HG03378 (cell line): Measurements from ENCODE around the gene TRAF6.
A peak's percentile ranks its signal among the peaks of the same experiment; 100 is the strongest.

Source experiments
- ATAC-seq: cut with Tn5 transposase; IDR thresholded peaks from one replicate; pipeline ENCODE4 v1.9.1; 2021; ENCODE audit warnings: mild to moderate bottlenecking, moderate library complexity; ENCODE audit not compliant: unreplicated experiment

Gene TRAF6

DNA sequence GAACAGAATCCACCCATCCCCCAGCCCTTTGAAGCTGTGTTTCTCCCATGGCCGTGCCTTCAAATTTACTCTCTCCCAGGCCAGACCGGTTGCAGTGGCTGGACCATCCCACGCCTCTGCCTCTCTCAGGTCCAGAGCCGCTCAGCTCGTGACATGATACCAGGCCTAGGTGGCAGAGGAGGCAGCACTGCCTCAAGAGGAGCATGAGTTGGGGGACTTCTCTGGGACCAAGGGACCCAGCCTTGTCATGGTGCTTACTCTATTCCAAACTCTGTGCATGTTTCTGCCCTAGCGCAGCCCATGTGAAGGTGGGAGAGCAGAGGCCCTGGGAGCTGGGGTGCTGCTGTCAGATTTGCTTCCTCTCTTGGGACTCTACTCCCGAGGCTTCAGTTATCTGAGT, 51.0 kb downstream of the TRAF6 start:
- no peak for ATAC-seq

DNA sequence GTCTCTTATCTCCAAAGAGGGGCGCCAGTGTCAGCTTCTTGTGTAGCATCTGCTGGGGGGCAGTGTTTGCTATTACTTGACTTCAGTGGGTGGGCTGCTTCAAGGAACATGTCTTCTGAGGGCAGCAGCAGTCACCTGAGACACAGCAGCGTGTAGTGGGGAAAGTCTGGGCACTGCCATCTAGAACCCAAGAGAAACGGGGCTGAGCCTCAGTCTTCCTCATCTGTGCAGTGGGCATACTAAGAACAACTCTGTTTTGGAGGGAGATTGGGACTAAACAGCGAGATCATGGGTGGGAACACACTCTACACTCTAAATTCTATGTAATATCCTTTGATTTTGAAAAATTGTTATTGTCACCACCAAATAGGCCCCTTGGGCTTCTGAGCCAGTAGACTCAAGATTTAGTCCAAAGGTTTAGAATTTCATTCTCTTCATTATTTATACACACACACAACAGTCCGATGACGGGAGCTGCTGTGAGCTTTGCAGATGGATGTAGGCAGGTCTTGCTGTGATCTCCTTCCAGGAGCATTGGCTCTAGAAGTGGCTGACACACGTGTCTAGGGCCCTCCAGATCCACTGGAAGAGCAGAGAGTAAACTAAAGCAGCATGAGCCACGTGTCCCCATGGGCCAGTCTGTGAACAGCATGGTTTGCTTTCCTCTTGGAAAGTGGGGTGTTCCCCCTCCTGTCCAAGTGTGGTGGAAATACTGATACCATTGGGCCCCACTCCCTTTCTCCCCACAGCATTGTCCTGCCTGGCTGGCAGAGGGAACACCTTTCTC, 51.8 kb downstream of the TRAF6 start:
- no peak for ATAC-seq

DNA sequence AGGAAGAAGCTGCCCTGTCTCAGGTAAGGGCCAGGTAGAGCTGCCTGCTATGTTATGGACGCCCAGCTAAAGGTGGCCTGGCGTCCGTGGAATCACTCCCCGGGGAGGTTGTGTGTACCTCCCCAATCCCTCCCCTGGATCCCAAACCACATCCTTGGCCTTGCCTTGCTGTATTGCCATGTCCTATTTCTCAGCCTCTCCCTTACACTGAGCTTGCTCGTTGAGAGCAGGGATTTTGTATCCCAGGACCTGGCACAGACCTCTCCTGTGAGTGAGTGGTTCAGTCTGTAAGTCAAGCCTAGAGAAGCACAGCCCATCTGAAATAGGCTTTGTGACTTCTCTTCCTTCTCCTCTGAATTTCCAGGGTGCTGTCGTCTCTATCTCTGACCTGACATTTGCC, 53.9 kb downstream of the TRAF6 start:
- no peak for ATAC-seq

DNA sequence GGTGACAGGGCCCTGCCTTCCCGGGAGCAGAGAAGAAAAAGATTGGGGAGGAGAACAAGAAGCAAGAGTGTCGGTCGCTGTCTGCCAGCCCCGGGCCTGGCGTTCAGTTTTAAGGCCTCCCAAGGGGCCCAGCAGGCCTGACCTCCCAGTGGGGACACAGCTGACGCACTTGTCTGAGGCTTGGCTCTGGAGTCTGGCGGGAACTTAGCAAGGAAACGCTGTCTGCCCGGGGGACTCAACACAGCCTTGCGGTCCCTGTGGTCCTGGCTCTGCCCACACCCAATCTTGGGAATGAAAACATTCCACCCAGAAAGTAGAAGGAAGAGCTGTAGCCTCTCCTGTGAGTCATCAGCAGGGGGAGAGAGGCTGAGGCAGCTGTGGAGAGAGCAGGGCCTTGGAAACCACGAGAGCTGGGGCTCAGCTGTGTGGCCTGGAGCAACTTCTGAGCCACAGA, 54.4 kb downstream of the TRAF6 start:
- no peak for ATAC-seq

DNA sequence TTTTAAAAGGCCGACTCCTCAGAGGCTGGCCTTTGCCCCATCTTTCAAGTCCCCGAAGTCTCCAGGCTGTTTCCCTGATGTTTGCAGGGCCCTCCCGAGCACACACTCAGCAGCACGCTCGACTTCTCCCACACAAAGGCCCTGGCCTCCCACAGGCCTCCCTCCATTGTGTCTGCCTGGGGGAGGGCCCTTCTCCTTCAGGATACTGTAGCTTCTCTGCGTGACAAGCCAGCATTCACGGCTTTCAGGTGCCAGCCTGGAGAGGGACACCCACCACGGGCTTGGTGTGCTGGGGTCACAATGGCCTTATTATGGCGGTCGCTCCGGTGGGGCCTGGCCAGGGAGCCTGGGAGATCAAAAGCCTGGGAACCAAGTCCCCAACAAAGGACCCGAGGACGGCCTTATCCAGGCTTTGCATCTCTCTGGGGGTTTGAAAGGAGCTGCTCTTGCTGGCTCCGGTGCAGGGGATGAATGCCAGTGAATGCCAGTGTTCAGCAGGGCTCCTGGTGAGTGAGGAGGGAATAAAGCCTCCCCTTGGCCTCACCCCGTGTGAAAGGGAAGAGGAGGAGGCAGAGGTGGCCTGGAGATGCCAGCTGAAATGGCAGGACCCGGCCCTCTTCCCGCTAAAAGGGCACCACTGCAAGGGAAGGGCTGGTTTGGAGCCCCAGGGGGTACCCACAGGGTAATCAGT, 55.0 kb downstream of the TRAF6 start:
- no peak for ATAC-seq

DNA sequence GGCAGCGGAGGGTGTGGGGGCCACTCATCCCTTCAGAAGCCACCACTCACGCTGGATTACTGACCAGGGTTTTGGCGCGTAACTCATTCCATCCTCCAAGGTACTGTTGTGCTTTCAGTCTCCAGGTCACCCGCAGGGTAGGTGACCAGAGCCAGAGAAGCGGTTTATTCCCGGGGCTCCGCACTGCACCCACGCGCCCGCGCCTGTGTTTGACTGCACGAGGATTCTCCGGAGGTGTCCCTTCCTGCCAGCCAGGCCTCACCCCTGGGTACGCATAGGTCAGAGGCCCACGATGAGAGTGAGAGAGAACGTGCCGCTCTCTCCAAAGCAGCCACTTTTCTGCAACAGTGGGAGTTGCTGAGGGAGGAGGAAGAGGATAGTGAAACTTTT, 55.5 kb downstream of the TRAF6 start:
- no peak for ATAC-seq

DNA sequence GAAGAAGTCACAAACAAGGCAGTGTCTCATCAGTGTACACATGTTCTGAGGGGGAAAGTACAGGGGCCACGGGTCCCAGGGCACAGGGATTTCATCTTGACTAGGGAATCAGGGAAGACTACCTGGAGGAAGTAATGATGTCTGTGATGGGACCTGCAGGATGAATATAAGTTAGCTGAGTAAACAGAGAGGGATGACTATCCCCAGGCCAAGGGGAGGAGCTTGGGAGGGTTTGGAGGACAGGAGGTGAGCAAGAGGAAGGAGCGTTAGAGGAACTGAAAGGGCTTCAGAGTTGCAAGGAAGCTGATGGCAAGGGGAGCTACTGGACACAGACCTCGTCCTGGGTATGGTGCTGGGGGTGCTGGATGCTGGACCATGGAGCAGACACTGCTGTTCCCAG, 56.4 kb downstream of the TRAF6 start:
- ATAC-seq: no peak

DNA sequence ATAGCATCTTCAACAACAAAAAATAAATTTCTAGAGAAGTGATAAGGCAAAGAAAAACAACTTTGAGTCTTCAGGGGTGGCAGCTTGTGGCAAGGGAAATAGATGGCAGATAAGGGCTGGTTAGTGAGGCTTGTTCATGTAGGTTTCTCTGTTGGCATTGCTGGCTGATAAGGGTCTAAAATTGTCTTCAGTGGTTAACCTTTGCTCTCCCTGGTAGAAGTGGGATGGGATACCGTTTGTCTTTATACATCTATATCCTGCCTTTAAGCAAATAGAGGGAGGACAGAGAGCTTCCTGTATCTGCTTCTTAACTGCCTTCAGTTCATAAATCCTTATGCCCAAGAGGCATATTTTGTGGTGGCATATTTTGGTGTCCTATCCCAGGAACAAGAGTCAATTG, 57.1 kb downstream of the TRAF6 start:
- ATAC-seq: no peak

DNA sequence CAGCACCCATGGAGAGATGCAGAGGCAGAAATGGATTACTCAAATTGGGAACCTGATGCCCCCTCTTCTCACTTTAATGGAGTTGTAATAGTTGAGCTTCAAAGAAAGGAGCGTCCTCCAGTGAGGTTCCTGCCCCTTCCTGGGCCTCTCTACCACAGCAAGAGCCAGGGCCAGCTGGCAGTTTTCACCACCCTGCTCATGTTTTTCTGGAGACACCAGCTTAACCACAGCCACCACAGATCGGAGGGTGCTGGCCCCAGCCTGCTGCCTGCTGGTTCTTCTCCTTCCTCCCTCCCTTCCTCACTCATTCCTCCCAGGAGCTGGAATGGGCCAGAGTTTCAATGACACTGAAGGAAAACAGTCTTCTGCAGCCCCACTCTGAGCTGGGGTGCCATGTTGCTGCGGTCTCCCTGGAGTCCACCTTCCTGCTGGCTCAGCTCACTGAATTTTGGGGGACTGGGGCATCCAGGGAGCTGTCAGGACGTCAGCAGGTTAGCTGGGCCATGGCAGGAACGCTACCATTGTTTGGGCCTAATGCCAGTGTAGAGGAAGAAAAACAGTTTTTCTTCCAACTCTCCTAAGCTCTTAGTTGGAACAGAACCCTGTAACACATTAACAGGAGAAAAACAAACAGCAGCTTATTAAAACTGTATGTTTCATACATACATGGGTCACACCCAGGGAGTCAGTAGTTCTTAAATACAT, 57.7 kb downstream of the TRAF6 start:
- ATAC-seq: no peak

DNA sequence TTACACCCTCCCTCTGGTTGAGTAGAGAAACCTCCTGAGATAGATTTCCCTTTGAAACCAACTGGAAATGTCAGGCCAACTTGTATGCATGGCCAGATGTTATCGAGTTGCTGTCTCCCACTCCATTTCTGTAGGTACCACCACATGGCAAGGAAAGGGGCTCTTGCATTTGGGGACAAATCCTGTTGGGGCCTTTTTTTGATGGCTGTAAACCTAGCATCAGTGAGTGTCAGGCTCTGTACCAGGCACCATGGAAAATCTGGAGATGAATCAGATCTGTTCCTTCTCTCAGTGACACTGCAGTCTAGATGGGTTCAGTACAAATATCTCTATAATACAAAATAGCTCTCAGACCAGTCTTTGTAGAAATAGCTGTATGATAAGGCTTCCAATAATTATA, 58.4 kb downstream of the TRAF6 start:
- no peak for ATAC-seq

DNA sequence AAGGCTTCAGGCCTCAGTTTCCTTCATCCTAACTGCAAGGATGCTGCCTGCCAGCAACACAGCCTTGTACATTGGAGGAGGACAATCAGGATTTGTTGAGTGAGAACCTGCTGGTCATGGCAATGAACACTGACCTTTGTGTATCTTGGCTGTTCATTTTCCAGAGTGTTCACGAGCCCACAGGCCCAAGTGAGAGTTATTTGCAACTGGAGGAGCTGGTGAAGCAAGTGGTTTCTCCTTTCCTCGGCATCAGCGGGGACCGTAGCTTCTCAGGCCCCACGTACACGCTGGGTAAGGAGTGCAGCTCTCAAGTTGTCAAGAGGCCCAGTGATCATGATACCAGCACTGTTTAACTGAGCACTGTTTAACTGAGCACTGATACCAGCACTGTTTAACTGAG, 59.0 kb downstream of the TRAF6 start:
- no peak for ATAC-seq

DNA sequence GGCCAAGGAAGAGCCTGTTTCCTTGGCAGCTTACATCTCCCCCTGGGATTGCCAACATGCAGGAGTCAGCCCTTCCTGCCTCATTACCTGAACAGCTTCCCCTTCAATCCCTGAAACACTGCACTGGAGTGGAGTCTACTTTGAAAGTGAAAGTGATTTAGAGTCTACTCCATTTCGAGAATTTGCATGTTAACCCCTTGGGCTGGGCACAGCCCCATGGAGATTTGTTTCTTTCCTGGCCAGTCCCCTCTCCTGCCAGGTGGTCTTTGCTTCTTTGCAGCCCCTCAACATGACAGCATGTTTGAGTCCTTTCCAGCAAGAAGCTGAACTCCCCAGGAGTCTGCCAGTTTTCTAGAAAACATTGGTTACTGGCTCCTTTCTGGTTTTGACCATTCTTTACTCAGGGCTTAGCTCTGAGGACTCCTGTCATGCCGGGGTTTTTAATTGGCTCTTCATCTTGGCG, 59.9 kb downstream of the TRAF6 start:
- ATAC-seq: peak; percentile 65

DNA sequence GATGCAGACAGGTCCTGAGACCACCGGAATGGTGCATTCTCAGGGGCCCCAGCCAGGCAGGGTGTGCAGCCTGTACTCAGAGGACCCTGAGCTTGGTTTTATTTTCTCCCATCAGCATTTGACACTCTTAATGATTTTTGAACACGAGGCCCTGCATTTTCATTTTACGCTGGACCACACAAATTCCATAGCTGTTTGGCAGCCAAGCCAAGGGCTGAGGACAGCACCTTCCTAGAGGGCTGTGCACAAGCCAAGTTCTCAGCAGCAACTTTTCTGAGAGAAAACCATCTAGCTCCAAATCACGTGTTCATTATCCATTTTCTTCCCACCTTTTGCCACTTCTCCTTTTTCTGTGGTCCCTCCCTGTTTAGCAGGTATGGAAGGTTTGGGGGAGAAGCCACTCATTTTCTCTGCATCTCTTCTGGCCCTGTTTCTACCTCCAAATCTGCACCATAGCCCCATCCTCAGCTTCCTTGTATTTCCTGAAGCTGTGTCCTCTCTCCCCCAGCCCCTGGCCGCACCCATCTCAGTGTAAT, 60.4 kb downstream of the TRAF6 start:
- no peak for ATAC-seq

DNA sequence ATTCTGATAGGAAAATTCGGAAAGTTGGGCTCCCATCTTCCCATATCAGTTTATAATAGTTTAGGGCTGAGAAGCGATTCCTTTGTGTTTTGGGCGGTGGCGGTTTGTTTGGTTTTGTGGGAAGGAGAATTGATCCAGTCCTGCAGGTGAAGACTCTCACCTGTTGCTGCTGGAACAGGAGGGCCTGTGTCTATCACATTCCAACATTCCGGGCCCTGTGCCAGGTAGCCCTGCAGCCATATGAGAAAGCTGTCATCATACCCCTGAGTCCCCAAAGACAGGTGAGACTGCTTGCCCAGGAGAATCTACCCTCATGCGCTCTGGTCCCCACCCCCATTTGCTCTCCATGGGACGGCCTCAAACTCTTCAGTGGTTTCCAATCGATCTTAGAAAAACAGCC, 62.1 kb downstream of the TRAF6 start:
- no peak for ATAC-seq

DNA sequence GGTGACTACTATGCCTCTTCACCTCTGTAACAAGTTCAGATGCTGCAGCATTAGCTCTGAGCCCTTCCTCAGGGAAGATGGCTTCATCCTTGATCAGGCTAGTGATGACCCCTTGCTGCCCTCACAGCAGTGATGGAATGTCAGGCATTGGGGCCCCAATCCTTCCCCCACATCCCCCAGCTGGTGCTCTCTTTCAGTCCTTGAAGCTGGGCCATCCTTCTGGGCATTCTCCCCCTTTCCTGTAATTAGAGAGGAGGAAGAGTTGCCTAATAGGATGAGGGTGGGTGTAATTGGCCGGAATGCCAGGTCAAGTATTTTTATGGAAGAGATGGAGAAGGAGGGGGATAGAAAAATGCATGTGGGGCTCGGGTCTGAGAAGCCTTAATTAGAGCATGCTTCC, 62.6 kb downstream of the TRAF6 start:
- no peak for ATAC-seq

DNA sequence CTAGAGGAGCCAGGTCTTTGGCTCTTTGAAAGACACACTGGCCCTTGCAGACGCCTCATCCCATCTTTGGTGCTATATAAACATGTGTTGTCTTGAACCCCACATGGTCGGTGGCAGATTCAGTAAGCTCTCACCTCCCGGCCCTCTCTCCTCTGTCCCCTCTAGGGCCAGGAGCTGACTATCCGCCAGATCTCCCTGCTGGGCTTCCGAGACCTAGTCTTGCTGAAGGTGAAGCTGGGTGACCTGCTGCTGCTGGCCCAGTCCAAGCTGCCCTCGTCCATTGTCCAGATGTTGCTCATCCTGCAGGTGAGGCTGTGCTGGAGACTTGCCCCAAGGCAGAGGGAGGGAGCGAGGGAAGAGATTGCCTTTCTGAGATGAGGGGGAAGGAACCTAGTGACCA, 63.9 kb downstream of the TRAF6 start:
- ATAC-seq: no peak

DNA sequence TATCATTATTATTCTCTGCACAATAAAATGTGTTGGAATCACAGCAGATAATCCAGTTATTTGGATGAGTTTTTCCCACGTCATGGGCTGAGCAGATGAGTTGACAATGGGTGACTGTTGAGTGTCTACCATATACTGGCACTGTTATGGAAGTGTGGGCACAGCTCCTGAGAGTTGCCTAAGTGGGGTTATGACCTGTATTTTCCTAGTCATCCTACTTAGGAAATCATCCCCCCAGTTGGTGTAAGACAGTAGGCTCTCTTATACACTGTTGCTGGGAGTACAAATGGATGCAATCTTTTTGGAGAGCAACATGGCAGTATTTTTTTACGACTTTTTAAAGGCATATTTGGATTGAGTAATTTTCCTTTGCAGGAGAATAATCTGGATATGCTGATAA, 66.4 kb downstream of the TRAF6 start:
- no peak for ATAC-seq

DNA sequence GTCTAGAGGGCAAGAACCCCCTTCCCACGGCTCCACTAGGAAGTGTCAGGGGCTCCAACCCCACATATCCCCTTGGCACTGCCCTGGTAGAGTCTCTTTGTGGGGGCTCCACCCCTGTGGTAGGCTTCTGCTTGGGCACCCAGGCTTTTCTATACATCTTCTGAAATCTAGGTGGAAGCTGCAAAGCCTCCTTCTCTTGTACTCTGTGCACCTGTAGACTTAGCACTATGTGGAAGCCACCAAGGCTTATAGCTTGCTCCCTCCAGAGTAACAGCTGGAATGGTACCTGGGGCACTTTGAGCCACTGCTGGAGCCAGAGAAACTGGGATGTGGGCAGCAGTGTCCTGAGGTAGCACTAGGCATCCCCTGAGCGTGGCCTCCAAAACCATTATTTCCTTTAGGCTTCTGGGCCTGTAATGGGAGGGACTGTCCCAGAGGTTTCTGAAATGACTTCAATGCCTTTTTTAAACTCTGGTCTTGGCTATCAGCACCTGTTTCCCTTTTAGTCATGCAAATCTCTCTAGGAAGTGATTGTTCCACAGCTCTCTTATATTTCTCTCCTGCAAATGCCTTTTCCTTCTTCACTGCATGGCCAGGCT, 68.4 kb downstream of the TRAF6 start:
- peak; percentile 97 for ATAC-seq

DNA sequence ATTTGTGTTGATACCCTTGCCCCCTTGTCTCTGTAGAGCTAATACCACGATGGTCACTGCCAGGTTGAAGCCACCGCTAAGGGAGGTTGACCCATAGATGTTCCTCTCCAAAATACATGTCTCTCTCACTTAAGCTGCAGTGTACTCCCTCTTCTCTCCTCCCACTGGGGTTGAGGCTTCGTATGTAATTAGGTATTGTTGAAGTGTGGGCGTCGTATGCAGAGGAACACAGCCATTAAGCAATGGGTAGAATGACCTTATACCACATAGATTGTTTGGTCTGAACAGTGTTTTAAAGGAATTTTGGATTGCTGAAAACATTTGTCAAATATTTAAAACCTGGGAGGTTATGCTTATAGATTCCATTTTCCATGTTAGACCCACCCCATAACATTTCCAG, 71.9 kb downstream of the TRAF6 start:
- no peak for ATAC-seq

DNA sequence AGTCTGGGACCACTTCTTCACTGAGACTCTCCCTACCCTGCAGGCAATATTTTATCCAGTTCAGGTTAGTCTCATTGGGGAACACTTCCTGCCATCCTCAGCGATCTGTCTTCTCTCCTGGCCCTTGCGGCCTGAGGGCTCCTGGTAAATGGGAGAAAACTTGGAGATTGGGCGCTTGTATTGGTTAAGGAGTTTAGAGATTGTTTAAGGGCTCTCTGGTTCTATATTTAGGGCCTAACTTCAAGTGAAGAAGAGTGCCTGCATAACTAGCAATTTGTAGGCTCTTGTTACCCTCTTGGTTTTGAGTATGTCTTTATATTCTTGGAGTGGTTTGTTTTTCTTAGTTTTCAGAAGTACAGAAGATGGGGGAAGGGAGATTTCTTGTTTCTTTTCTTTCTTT, 72.7 kb downstream of the TRAF6 start:
- no peak for ATAC-seq
